ENCODE measurements around the gene PIH1D2. TPM values are rescaled to one million over a fixed set of nuclear protein-coding genes. Genes with fewer than 3 reads are reported as not detected.

Gene PIH1D2
- total and polyA plus RNA-seq, 2 of the 8 experiments (the other 6 are each of a cell fraction or from before 2014, with no cell fraction given), result 0.53 to 0.73 TPM

- TF ChIP-seq GABPA (IDR thresholded peaks at IDR 0.05; ENCODE audit: borderline replicate concordance, insufficient read depth, low read length), result no peak
- TF ChIP-seq BRCA1 (IDR thresholded peaks at IDR 0.05; ENCODE audit: low read depth, low read length), result no peak
- TF ChIP-seq KDM1A (IDR thresholded peaks at IDR 0.05; ENCODE audit: borderline replicate concordance, low read length), result peak; percentile 50; the same call in 1 of the 2 replicates
- TF ChIP-seq SAP30 (IDR thresholded peaks at IDR 0.05; ENCODE audit: insufficient read depth, insufficient replicate concordance, low read length), result peak; percentile 63
- TF ChIP-seq CBX5 (IDR thresholded peaks at IDR 0.05; ENCODE audit: low read depth, low read length), result no peak
- TF ChIP-seq JUND (IDR thresholded peaks at IDR 0.05; ENCODE audit: low read length), result no peak
- TF ChIP-seq TBP (IDR thresholded peaks at IDR 0.05; ENCODE audit: low read depth, low read length), result peak; percentile 74
- no peak for TF ChIP-seq JUN (IDR thresholded peaks at IDR 0.05; ENCODE audit: low read depth, low read length)
- no peak; the same call in 1 of the 2 replicates for TF ChIP-seq CHD2 (IDR thresholded peaks at IDR 0.05; ENCODE audit: low read length)
- no peak for TF ChIP-seq CBX8 (IDR thresholded peaks at IDR 0.05; ENCODE audit: borderline replicate concordance, low read depth, low read length)
- TF ChIP-seq KDM5A (IDR thresholded peaks at IDR 0.05; ENCODE audit: low read length), result no peak; the same call in none of the 2 replicates
Observed at GRCh38 chr11:112024773-112025678, 48.8 kb downstream of the PIH1D2 start, which contains the start of gene DLAT (continued).

All from H1 (cell line).